Loucy (cell line): Measurements from ENCODE around the gene MRGPRE.

Experiments
- CTCF ChIP-seq: fragments of 200-600 bp; sonication (generic); conservative IDR thresholded peaks from 2 replicates; pipeline ENCODE4 v1.5.1; 2014; ENCODE audit warnings: mild to moderate bottlenecking, antibody characterized with exemption, low read length
- EZH2phosphoT487 ChIP-seq: fragments of 200-600 bp; IDR thresholded peaks from 2 replicates; pipeline ENCODE4 v1.6.1; 2018; ENCODE audit warnings: antibody characterized with exemption, mild to moderate bottlenecking, moderate library complexity, borderline replicate concordance

DNA sequence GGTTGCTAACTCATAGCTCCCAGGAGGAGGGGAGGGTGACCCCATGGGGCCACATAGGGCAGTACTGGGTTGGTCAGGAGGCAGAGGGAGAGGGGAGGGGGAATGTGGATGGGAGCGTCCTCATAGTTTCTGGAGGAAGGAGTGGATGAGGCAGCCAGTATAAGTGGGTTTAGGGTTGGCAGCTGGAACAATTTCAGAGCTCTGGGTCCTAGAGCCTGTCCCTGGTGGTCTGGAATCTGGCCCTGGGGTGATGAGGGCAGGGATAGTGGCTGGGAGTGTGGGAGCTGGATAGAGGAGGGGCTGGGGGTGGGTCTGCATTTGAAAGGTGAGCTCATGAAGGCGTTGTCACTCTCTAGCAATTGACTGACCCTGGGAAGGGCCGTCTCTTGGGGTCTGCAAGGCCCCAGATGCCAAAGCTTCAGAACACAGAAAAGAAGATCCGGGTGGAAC lies 8.3 kb downstream of the MRGPRE start:
- TF ChIP-seq CTCF (no peak), EZH2phosphoT487 (no peak)
